ENCODE data around the gene HDAC4.

The HDAC4 gene

DNA sequence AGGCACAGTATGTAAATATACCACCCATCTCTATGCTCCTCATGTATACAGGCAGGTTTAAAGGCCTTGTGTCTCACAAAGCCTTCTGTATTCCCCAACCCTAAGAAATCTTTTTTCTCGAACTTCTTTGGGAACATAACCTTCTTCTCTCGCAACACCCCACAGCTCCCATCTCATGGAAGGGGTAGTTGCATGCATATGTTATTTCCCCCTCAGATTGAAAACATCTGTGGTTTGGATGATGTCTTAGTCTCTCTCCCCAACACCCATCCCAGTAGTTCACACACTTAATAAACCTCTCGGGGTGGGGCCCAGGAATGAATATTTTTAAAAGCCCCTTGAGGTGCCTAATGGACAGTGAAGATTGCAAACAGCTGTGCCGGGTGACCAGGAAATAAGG, 21.0 kb upstream of the HDAC4 start:
- TF ChIP-seq CTCF (IDR thresholded peaks at IDR 0.05; ENCODE audit: insufficient read depth, low read length, poor library complexity, severe bottlenecking) (no peak), EZH2phosphoT487 (conservative IDR thresholded peaks at IDR 0.05; ENCODE audit: low read length) (no peak)
- H2AFZ ChIP-seq (ENCODE audit: low read depth, low read length, severe bottlenecking): no peak overlapping the region
- no peaks in the 10 kb centered on the region for H3K9me3 ChIP-seq (ENCODE audit: insufficient read depth, low read length)
- no peak overlapping the region for H3K4me2 ChIP-seq (ENCODE audit: low read depth, low read length, poor library complexity, severe bottlenecking)
- H3K79me2 ChIP-seq (ENCODE audit: insufficient read depth, low read length): no peaks in the 10 kb centered on the region
- H4K20me1 ChIP-seq (ENCODE audit: low read depth, low read length): no peaks in the 10 kb centered on the region
- H3K4me3 ChIP-seq (ENCODE audit: insufficient read depth, low read length, poor library complexity, severe bottlenecking): no peak overlapping the region
- no peak overlapping the region for H3K9ac ChIP-seq (ENCODE audit: low read length)
- H3K27me3 ChIP-seq (ENCODE audit: low read length): no peaks in the 10 kb centered on the region
- H3K9me2 ChIP-seq (replicated peaks; ENCODE audit: insufficient read depth, low read length): no peaks in the 10 kb centered on the region
- no peaks in the 10 kb centered on the region for H3K36me3 ChIP-seq (ENCODE audit: low read length)
- H3F3A ChIP-seq (ENCODE audit: insufficient read depth): no peaks in the 10 kb centered on the region
- no peak overlapping the region for H3K27ac ChIP-seq (ENCODE audit: low read depth, low read length)

DNA sequence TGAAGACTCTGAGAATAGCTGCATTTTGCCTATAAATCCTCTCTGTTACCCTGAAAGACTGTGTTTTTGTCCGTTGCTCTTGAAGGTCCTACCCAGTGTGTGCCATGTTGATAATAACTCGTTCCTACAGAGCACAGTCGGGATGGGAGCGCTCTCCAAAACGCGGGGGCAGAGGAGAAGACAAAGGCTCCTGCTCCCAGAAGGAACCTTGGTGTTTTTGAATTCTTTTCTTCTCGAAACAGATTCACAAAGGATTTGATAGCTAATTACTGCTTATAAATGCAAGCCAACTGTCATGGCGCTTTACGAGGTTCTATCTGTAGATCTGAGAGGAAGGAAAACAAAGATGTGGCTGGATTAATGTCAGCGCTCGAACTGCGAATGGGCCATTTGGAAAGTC, 19.3 kb upstream of the HDAC4 start:
- H3K27me3 ChIP-seq (ENCODE audit: low read length): no peaks in the 10 kb centered on the region

DNA sequence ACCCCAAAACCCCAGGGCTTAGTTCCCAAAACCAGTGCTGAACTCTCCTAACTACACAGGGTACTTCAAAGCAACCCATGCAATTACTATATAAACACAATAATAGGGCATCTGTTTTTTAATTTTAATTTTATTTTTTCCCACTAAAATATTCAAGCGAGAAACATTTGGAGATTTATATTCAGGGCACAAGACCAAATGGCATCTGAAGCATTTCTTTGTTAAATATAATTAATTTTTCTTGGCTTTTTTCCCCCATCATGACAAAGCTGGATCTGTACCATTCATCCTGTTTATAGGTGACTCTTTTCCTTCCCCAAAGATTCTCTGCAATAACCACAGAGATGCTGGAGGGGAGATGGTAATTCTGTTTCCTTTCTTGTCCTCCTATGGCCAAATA, 18.1 kb upstream of the HDAC4 start:
- Histone ChIP-seq H3K79me2 (ENCODE audit: insufficient read depth, low read length) (no peaks in the 10 kb centered on the region), H3K4me2 (ENCODE audit: low read depth, low read length, poor library complexity, severe bottlenecking) (no peak overlapping the region), H3K9ac (ENCODE audit: low read length) (no peak overlapping the region), H3K36me3 (ENCODE audit: low read length) (no peaks in the 10 kb centered on the region), H3F3A (ENCODE audit: insufficient read depth) (no peaks in the 10 kb centered on the region), H3K9me3 (ENCODE audit: insufficient read depth, low read length) (no peaks in the 10 kb centered on the region), H3K27me3 (ENCODE audit: low read length) (no peaks in the 10 kb centered on the region), H2AFZ (ENCODE audit: low read depth, low read length, severe bottlenecking) (no peak overlapping the region), H3K27ac (ENCODE audit: low read depth, low read length) (no peak overlapping the region), H3K9me2 (replicated peaks; ENCODE audit: insufficient read depth, low read length) (no peaks in the 10 kb centered on the region), H4K20me1 (ENCODE audit: low read depth, low read length) (no peaks in the 10 kb centered on the region), H3K4me3 (ENCODE audit: insufficient read depth, low read length, poor library complexity, severe bottlenecking) (no peak overlapping the region)
- TF ChIP-seq EZH2phosphoT487 (conservative IDR thresholded peaks at IDR 0.05; ENCODE audit: low read length) (no peak), CTCF (IDR thresholded peaks at IDR 0.05; ENCODE audit: insufficient read depth, low read length, poor library complexity, severe bottlenecking) (no peak)

More for the DNA sequence above, 19.3 kb upstream of the HDAC4 start:
- Histone ChIP-seq H3K79me2 (ENCODE audit: insufficient read depth, low read length) (no peaks in the 10 kb centered on the region), H3K9ac (ENCODE audit: low read length) (no peak overlapping the region), H3K9me3 (ENCODE audit: insufficient read depth, low read length) (no peaks in the 10 kb centered on the region), H3K4me2 (ENCODE audit: low read depth, low read length, poor library complexity, severe bottlenecking) (no peak overlapping the region), H3K27ac (ENCODE audit: low read depth, low read length) (no peak overlapping the region), H3F3A (ENCODE audit: insufficient read depth) (no peaks in the 10 kb centered on the region), H2AFZ (ENCODE audit: low read depth, low read length, severe bottlenecking) (no peak overlapping the region), H4K20me1 (ENCODE audit: low read depth, low read length) (no peaks in the 10 kb centered on the region), H3K36me3 (ENCODE audit: low read length) (no peaks in the 10 kb centered on the region), H3K4me3 (ENCODE audit: insufficient read depth, low read length, poor library complexity, severe bottlenecking) (no peak overlapping the region), H3K9me2 (replicated peaks; ENCODE audit: insufficient read depth, low read length) (no peaks in the 10 kb centered on the region)
- no peak for TF ChIP-seq EZH2phosphoT487 (conservative IDR thresholded peaks at IDR 0.05; ENCODE audit: low read length)
- no peak for TF ChIP-seq CTCF (IDR thresholded peaks at IDR 0.05; ENCODE audit: insufficient read depth, low read length, poor library complexity, severe bottlenecking)
